ENCODE data around the gene ZNF473.
"Not testable (repeated sequence)": the region's sequence is repeated elsewhere in the genome, so short reads cannot be mapped to it uniquely, and the experiment has no call there.

- not testable (repeated sequence) for TF ChIP-seq CTCF (IDR thresholded peaks at IDR 0.05); POLR2AphosphoS5 (IDR thresholded peaks at IDR 0.05; ENCODE audit: low read depth, low read length); TCF7L2 (IDR thresholded peaks at IDR 0.05; ENCODE audit: low read depth, low read length)
Measured at GRCh38 chr19:50068382-50068781, 42.6 kb downstream of the ZNF473 start.

All from Panc1 (cell line).